HG03378 (cell line): ENCODE measurements around the gene SEL1L.
A peak's percentile ranks its signal among the peaks of the same experiment; 100 is the strongest.
"Not testable (repeated sequence)": the region's sequence is repeated elsewhere in the genome, so short reads cannot be mapped to it uniquely, and the experiment has no call there.

Experiments
- ATAC-seq: cut with Tn5 transposase; IDR thresholded peaks from one replicate; pipeline ENCODE4 v1.9.1; 2021; ENCODE audit warnings: mild to moderate bottlenecking, moderate library complexity; ENCODE audit not compliant: unreplicated experiment

The SEL1L gene

DNA sequence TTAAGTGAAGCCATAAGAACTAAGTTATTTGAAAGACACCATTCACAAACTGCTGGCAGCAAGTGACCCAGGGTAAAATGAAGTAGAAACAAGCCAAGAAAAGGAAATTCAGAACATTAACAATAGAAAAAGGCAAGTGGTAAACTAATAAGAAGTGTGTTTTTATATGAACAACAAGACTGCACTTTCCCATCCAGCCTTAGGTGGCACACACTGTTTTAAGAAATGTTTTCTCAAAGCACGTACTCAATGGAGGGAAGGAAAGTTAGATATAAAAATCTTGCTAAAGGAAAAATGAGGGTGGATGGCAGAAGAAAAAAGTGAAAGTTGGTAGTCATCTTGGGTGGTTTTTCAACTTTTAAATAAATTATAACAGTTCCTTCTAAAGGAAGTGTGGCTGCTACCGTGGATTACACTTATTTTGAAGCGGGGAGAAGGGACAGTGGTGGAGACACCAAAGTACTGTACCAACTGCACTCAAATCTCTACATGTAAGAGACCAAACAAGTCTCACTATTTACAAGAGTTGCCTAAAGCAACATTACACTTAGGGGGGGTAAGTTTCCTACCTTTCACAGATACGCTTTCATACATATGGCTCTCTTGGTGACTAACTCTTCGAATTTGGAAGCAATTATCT, 58.8 kb downstream of the SEL1L start:
- no peak for ATAC-seq

DNA sequence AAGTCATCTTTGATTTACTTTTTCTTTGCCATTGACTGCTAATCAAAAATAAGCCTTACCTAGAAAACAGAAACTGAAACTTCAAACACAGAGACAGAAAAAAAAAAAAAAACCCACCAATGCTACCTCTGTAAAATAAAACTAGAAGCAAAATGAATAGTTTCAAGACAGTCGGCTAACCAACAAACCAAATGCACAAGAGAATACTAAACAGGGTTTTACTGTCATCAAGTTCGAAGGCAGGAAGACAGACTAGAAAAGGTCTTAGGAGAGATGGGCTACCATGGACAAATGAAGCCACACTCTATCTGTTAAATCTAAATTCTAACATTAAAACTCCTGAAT, 59.5 kb downstream of the SEL1L start:
- peak; percentile 66 for ATAC-seq

DNA sequence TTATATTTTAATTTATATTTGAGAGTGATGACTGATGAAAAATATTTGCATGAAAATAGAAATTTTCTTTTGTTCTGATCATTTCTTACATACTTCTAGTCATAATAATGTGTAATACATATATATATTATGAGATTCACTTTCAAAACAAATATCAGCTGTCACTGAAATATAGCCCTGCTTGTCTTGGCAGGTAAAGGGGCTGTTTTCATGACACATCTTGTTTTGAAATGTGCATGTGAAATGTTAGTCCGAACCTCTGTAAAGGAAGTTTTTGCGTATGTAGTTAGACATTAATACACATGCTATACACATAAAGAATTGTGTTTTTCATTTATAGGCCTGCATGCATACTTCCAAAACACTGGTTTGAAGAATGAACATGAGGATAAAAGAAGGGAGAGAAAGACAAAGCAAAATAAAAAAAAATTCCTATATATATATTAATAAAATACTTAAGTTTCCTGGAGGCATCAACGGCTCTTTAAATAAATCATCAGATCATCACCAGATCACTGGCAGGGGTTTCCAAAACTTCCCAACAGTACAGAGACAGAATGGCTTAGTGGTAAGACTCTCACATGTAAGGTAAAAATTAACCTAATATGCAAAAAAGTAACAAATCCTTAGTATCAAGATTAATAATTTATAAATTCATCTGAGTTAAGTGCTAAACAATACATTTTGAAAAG, 60.1 kb downstream of the SEL1L start:
- ATAC-seq = peak; percentile 37

DNA sequence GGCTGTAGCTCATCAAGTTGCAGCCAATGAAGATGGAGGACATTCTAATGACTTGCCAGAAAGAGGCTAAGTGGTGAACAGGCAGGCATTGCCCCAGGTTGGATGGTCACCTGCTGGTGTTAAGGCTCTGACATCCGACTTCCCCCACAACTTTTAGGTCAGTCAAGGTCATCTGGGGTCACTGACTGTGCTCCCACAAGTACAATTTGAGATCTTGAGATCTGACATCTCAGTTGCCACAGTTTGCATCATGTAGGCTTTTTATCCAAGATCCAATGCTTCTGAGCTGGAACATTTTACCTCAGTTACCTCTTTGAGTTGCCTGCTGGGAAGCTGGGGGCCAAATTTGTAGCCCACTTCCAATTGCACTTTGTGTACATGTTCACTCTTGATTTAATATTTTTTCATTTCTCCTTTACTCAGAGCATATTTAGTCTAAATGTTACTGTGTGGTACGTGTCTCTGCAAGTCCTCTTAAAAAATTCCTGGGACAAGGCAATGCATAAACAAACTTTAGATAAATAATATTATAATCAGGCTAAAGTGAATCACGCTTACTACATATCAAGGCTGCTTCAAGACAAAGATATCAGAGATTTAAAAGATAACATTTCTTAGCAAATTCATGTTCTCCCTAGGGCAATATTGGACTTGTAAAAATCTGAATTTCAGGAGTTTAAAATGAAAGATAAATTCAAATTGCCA, 61.4 kb downstream of the SEL1L start:
- no peak for ATAC-seq

DNA sequence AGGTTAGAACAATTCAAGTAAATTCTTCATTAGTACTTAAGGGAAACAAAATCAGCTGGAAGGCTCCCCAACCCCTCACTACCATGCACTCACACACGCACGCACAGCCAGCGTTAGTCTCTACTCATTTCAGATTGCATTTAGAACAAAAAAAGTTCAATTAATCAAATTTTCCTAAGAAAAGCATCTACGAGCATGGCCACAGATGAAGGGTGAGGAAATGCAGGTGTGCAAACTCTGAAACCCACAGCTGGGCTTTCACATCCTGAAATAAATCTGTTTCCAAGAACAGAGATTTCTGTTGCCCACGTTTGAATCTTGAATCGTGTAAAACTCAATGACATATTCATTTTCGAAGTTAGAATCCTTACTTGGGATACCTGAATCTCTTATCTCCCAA, 62.6 kb downstream of the SEL1L start:
- peak; percentile 21 for ATAC-seq

DNA sequence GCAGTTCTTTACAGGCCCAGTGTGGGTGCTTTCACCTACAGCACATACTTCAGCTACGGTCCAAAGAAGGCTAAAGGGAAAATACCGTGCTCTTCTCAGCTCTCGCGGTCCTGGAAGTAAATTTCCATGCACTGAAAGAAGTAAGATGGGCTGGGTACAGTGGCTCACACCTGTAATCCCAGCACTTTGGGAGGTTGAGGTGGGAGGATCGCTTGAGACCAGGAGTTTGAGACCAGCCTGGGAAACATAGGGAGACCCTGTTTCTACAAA, 63.2 kb downstream of the SEL1L start:
- ATAC-seq = peak; percentile 25

DNA sequence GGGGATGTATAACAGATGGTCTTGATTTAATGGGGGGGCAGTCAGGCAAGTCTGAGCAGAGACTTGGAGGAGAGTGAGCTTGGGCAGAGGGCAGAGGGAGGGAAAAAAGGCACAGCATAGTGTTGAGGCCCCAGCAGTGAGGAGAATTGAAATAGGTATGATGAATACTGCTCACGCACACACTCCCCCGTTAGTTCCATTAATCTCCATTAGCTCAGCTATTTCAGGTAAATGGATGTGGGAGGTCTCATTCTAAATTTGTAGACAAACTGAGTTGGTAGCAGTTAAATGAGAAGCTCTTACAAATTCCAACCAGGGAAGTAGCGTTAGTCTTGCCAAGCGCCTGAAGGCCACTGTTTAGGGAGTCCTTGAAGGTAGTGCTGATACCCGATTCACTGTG, 66.8 kb downstream of the SEL1L start:
- ATAC-seq = no peak

DNA sequence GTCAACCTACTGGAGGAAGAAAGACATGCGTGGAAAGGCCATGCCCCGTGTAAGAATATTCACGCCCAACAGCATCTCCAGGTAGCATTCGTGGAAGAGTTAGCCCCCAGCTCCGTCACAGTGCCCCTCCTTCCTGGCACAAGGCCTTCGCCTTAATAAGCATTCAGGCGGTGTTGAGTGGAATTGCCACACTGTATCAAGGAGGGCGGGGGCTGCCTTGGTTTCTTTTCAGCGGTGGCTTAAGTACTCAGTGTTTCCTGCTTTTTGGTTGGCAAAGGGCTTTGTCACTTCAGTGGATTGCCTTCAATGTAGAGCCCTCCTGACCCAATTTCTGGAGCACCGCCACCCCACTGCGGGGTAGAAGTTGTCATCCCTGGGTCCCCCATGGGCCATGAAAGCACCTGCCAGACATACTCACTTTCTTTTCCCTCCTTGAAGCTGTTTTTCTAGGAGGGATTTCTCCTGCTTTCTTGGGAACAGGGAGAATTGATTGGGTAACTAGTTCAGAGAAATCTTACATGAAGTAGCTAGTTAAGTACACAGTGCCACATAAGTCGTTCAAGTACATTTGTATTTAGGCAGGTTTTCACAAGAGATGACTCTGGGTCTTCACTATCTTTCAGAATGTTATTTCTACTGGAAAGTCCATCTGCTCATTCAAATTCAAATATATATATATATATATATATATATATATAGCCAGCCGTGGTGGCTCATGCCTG, 68.0 kb downstream of the SEL1L start:
- no peak for ATAC-seq

DNA sequence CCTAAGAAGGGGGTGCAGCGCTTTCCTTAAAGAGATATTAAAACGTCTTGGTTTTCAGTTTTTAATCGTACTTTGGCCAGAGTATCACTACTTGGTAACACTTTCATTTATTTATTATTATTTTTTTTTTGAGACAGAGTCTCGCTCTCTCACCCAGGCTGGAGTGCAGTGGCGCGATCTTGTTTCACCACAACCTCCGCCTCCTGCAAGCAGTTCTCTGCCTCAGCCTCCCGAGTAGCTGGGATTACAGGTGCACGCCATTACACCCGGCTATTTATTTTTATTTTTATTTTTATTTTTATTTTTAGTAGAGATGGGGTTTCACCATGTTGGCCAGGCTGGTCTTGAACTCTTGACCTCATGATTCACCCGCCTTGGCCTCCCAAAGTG, 68.7 kb downstream of the SEL1L start:
- ATAC-seq = peak; percentile 11

DNA sequence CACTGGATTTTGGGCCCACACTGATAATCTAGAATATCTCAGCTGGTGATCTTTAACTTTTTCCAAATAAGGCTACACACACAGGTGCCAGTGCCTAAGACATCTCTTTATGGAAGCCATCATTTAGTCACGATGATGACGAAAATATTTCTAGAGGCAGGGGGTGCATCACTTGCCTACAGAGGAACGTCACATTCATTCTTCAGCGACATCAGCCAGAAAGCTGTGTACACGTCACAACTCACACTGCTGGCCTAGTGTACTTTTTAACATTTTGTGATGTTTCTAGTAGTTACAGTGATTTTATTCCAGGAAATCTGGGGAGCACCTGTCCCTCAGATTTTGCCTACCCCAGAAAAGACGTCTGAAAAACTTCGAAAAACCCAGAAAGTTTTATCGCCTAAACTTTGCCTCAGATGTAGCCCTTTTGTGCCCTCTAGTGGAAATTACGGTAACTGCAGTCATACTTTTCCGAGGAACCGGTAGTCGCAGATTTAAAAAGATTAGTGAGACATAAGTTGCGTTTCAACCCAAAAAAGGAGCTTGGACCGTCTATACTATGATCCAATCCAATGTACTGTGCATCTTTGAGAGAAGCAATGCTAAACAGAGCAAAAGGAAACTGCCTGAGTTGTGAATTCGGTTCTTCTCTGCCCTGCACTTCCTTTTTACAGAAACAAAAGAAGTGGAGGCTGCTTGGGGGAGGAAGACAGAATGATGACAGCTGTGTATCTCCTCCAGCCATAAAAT, 69.2 kb downstream of the SEL1L start:
- ATAC-seq = peak; percentile 76

DNA sequence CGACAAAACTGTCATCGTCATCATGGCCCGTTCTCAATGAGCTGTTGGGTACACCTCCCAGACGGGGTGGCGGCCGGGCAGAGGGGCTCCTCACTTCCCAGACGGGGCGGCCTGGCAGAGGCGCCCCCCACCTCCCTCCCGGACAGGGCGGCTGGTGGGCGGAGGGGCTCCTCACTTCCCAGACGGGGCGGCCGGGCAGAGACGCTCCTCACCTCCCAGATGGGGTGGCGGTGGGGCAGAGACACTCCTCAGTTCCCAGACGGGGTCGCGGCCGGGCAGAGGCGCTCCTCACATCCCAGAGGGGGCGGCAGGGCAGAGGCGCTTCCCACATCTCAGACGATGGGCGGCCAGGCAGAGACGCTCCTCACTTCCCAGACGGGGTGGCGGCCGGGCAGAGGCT, 71.3 kb downstream of the SEL1L start:
- ATAC-seq = not testable (repeated sequence)

DNA sequence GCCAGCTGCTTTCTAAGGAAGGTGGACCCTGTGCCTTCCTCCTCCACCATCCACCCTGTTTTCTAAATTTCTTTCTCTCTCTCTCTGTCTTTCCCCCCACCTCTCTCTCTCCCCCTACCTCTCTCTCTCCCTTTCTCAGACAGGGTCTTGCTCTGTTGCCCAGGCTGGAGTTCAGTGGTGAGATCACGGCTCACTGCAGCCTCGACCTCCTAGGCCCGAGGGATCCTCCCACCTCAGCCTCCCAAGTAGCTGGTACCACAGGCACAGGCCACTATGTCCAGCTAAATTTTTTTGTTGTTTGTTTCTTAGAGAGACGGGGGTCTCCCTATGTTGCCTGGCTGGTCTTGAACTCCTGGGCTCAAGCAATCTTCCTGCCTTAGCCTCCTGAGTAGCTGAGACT, 73.7 kb downstream of the SEL1L start:
- no peak for ATAC-seq

DNA sequence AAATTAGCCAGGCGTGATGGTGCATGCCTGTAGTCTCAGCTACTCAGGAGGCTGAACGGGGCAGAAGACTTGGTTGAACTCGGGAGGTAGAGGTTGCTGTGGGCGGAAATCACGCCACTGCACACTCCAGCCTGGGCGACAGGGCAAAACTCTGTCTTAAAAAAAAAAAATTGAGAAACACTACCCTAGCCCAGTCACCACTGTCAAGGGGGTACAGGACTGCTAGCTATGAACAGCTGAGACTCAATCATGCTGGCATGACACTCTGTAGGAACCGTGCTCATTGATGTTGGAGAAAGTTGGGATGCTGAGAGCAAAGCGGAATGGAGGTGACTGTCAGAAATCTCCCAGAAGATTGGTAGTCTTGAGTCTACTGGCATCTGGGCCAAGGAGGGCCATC, 75.3 kb downstream of the SEL1L start:
- no peak for ATAC-seq

DNA sequence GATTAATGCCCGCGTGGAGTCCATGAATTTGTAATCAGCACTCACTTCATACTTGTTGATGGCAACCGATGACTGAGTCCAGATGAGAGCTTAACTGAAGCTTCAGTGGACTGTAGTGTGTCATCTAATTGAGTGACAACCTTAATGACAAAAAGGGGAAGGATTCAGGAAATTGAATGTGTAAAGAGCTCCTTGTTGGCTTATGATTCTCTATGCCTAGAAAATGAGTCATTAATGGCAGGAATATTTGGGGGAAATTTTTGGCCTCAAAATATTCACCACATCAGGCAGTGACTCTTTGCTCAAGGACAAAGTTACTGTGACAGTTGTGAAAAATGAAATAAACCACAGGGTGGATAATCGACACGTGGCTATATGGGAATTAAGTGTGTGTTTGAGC, 78.3 kb downstream of the SEL1L start:
- peak; percentile 32 for ATAC-seq

DNA sequence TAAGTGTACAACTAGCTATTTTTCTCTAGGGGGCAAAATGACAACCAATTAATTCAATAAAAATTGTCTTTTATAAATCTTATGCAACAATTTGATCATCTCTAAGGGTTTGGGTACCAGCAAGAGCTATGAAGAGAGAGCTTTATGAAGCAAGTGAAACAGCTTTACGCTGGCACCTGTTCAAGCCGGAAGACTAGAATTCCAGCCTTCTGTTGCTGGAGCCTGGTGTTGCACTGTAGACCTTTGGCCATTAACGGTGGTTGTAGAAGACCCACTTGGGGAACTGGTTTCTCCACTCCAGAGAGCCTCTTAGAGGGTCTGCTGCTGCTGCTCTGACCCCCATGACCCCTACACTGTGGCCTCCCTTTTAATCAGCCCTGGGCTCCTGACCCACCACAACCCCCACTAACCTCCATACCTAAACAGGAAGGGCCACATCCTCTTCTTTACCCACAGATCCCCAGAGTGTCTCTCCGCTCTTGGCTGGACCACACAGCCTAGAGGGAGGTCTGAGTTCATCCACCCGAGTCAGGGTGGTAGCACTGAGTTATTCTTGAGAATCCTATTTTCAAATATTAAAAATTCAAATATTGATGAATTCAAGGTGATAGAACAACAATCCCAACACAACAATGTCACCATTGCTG, 79.0 kb downstream of the SEL1L start:
- ATAC-seq = peak; percentile 84

DNA sequence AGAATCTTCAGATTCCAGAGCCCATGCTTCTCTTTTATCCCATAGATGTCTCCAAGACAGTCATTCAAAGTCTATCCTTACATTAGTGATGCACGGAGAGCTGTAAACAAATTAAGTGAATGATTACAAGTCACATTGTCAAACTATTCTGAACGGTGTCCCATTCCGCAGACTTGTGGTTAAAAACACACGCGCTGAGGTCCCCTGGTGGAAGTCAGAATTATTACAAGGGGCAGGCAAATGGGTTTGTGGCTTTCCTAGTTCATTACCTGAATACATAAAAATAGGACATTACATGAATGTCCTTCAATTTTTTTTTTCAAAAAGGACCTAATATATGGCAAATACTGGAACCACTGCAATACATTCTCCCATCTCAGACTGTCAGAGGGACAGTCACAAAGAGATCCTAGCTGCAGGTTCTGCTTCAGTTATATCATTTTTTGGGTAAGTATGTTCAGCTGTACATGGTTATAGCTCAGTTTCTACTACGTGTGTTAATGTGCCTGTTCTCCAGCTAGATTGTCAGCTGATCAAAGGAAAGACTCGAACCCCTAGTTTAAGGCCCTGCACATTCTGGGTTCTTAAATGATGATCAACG, 80.4 kb downstream of the SEL1L start:
- peak; percentile 72 for ATAC-seq

DNA sequence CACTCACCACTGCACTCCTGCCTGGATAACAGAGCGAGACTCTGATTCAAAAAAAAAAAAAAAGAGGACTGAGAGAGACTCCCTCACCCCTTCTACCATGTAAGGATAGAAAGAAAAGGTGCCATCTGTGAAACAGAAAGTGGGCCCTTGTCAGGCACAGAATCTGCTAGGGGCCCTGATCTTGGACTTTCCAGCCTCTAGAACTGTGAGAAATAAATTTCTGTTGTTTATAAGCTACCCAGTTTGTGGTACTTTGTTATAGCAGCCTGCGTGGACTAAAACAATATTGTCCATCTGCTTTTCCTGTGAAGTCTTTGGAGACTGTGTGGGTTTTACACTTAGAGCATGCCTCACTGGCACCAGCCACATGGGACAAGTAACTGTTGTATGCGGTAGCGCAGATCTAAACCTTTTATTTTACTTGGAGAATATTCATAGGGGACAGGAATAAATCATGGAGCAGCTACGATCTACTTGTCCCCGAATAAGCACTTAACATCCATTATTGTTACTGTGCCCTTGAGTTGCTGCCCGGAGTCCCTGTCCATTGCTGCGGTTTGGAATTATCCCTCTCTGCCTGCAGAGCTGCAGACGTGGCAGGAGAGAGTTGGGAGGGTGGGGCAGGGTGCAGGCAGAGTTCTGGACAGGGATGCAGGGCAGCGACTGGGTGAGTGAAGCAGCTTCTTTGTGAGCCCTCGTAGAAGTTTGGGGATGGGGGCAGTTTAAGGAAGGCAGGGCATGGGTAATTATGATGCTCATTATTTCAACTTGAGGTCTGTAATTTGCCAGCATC, 81.1 kb downstream of the SEL1L start:
- no peak for ATAC-seq

DNA sequence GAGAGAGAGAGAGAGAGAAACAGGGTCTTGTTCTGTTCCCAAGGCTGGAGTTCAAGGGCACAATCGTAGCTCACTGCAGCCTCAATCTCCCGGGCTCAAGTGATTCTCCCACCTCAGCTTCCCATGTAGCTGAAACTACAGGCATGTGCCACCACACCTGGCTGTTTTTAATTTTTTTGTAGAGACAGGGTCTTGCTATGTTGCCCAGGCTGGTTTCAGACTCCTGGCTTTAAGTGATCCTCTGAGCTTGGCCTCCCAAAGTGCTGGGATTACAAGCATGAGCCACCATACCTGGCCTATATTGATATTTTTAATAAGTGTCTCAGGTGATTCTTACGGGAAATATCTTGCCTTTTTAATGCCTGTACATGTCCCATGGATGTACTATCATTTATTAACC, 82.7 kb downstream of the SEL1L start:
- no peak for ATAC-seq

DNA sequence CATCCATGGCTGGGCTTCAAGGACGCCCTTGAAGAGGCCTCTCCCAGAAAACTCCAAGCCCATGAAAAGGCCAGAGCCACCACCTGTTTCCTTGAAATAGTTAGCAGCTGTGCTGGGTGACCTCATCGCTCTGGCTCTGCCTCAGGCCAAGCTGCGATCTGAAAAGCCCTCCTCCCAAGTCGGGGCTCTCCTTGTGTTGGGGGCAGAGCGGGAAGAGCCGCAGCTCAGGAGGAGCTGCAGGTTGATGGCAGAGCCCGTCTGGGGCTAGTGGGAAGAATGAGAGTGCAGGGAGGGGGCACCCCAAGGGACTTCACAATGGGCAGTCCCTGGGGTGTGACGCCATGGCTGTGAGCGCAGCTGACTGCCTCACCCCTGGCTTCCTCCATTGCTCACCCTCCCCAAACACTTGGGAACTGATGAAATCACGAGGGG, 83.5 kb downstream of the SEL1L start:
- ATAC-seq = no peak

DNA sequence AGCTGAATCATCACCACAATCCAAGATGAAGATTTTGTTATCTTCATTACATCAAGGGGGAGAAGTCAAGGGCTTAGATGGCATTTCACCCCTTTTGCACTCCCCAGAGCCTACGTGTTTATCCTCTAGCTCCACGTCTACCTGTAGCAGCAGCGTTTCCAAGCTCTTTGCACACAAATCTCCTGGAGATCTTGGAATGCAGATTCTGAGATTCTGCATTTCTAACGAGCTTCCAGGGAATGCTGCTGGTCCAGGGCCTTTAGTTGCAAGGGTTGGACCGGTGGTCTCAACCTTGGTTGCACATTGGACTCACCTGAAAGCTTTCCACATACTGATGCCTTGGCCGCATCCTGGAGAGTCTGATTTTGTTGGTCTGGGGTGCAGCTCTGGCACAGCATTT, 84.1 kb downstream of the SEL1L start:
- no peak for ATAC-seq
